Skeletal muscle tissue (tissue), 4 donors: Measurements from ENCODE around the gene SLC23A3. TPM values are rescaled to one million over a fixed set of nuclear protein-coding genes. Genes with fewer than 3 reads are reported as not detected.

Experiments used
- H3K27ac ChIP-seq: one replicate; pipeline ENCODE4 v1.7.0; 2013; ENCODE audit warnings: mild to moderate bottlenecking, low read depth, low read length, inconsistent platforms
- H3K27me3 ChIP-seq, 3 donors: one replicate each; pipeline ENCODE4 v1.7.0; 2013; ENCODE audit warnings: low read length in 3 of 3; ENCODE audit not compliant: control insufficient read depth in 3 of 3, insufficient read depth in 3 of 3
- H3K36me3 ChIP-seq, 3 donors: one replicate each; pipeline ENCODE4 v1.7.0; 2013; ENCODE audit warnings: low read length in 3 of 3; ENCODE audit not compliant: control insufficient read depth in 3 of 3, insufficient read depth in 3 of 3
- H3K4me1 ChIP-seq, 3 donors: one replicate each; pipeline ENCODE4 v1.7.0; 2013; ENCODE audit warnings: low read length in 3 of 3, mild to moderate bottlenecking in 3 of 3; ENCODE audit not compliant: control insufficient read depth in 3 of 3, insufficient read depth in 3 of 3
- H3K4me3 ChIP-seq, 3 donors: one replicate each; pipeline ENCODE4 v1.7.0; 2013; ENCODE audit warnings: low read length in 3 of 3
- H3K9ac ChIP-seq, 3 donors: one replicate each; pipeline ENCODE4 v1.7.0; 2013; ENCODE audit warnings: low read length in 3 of 3, mild to moderate bottlenecking in 3 of 3, moderate library complexity in 2 of 3, low read depth in 1 of 3
- H3K9me3 ChIP-seq, 3 donors: one replicate each; pipeline ENCODE4 v1.7.0; 2013; ENCODE audit warnings: low read length in 3 of 3; ENCODE audit not compliant: control insufficient read depth in 3 of 3
- total RNA-seq: library from RNA; depleted of rRNA; stranded (reverse); fragments of >200 nt; gene quantifications from one replicate; pipeline ENCODE4 v1.2.3, GENCODE V29; 2014
- donor health status: Osteomylitis.

Gene SLC23A3
- total RNA-seq, 1 donor from 2014 or later = 0.52 TPM

DNA sequence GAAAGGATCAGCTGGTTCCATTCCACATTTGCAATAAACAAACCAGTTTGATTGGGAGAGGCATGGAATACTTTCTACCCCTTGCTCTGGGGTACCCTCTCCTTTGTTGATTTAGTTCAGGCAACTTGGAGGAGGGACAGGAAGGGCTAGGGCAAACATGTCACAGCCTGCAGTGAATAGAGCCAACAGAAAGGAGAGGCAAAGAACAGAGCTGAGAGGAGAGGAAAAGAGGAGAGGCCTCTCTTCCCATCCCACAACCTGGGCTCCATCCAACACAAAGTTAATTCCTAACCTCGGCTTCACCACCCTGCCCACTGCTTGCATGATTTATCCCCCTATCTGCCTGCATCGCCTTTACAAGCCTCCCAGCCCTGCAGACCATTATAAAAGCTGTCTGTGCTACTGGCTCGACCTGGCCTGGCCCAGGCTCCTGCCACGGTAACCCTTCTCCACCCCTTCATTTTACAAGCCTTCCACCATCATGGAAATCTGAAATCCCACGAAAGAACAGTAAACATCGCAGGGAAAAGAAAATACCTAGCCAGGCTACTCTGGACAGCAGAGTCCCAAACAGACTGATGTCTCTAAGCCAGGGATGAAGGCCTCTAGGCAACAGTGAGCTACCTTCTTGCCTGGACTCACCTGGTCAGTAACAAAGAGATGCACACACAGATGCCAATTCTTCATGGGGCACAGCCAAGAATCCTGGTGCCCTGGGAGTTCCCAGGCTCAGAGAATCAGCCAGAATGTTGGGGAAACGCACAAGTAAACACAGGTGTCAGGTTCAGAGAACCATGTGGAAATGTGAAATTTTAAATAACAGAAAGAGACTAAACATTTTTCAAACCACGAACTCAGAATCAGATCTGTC, 52.8 kb downstream of the SLC23A3 start:
- Histone ChIP-seq H3K9ac (no peak overlapping the region), H3K27ac (no peak overlapping the region), H3K36me3 (no peaks in the 10 kb centered on the region), H3K4me1 (peaks cover 0 to 3% (median 0%) of the 10 kb centered on the region in 3 donors), H3K4me3 (no peak overlapping the region), H3K9me3 (no peaks in the 10 kb centered on the region), H3K27me3 (no peaks in the 10 kb centered on the region)

DNA sequence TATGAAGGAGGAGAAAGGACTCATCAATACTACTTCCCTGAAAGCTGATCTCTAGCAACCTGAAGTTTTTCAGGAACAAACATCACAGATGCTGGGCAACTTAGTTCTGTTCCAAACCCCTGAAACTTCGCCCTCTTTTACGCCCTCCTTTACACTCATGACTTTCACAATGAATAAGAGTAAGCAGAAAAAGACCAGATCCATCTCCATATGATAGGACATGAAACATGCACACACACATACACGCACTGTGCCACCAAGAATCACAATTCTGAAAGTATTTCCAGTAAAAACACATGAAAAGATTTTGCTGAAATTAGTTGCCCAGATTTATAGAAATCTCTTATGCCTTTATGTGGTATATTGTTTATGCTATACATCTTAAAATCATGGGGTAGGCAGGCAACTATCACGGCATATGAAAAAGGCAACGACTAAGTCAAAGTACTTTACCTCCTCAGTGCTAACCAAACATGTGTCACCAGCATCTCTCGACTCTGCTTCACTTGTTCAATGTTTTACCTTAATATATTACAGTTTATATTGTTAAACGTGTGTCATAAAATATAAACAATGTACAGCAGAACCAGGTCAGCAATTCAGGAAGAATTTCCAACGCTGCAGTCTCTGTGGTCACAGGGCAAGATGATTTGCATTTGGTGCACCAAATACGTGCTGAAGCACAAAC, 57.0 kb downstream of the SLC23A3 start:
- no peak overlapping the region for H3K4me3 ChIP-seq
- H3K27me3 ChIP-seq = no peaks in the 10 kb centered on the region
- H3K27ac ChIP-seq = no peak overlapping the region
- no peak overlapping the region for H3K9ac ChIP-seq
- no peaks in the 10 kb centered on the region for H3K36me3 ChIP-seq
- H3K4me1 ChIP-seq = peaks cover 0 to 10% (median 4%) of the 10 kb centered on the region in 3 donors
- H3K9me3 ChIP-seq = no peaks in the 10 kb centered on the region

DNA sequence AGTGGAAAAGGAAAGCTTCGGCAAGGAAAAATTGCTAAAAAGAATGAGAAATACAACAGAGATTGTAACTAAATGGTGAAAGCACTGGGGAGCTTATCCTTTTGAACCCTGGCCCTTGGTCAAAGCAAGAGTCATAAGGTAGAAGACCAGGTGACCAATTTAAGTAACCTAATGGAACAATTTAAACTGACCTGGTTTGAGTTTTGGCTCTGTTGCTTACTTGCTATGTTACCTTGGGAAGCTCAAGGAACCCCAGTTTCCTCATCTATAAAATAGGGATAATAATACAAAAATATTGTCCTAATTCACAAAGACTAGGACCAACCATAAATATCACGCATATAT, 57.8 kb downstream of the SLC23A3 start:
- H3K4me1 ChIP-seq = peaks cover 0 to 13% (median 6%) of the 10 kb centered on the region in 3 donors
- no peaks in the 10 kb centered on the region for H3K36me3 ChIP-seq
- H3K4me3 ChIP-seq = no peak overlapping the region
- no peaks in the 10 kb centered on the region for H3K27me3 ChIP-seq
- no peak overlapping the region for H3K9ac ChIP-seq
- H3K27ac ChIP-seq = no peak overlapping the region
- H3K9me3 ChIP-seq = no peaks in the 10 kb centered on the region

Other genes starting within 250 kb of the SLC23A3 start
- not detected for gene CDK5R2, start 210.4 kb downstream of the SLC23A3 start, total RNA-seq
- not detected for gene FEV, start 184.8 kb downstream of the SLC23A3 start, total RNA-seq
- gene CRYBA2, start 176.6 kb downstream of the SLC23A3 start, total RNA-seq = not detected
- gene CFAP65, start 128.5 kb downstream of the SLC23A3 start, total RNA-seq = not detected
- gene IHH, start 109.1 kb downstream of the SLC23A3 start, total RNA-seq = not detected
- 15.1 TPM for gene NHEJ1, start 9.2 kb downstream of the SLC23A3 start, total RNA-seq
- 27.1 TPM for gene CNPPD1, start 6.9 kb upstream of the SLC23A3 start, total RNA-seq
- gene RETREG2, start 8.2 kb upstream of the SLC23A3 start, total RNA-seq = 35.5 TPM
- gene ZFAND2B, start 36.8 kb upstream of the SLC23A3 start, total RNA-seq = 11.5 TPM
- gene ABCB6, start 48.9 kb upstream of the SLC23A3 start, total RNA-seq = 25.6 TPM
- 16.7 TPM for gene ATG9A, start 59.6 kb upstream of the SLC23A3 start, total RNA-seq
- gene ANKZF1, start 59.8 kb upstream of the SLC23A3 start, total RNA-seq = 27.7 TPM
- 13.0 TPM for gene GLB1L, start 75.4 kb upstream of the SLC23A3 start, total RNA-seq
- 6.3 TPM for gene STK16, start 75.5 kb upstream of the SLC23A3 start, total RNA-seq
- not detected for gene TUBA4B, start 83.2 kb upstream of the SLC23A3 start, total RNA-seq
- 30.8 TPM for gene TUBA4A, start 83.9 kb upstream of the SLC23A3 start, total RNA-seq
- gene DNAJB2, start 109.3 kb upstream of the SLC23A3 start, total RNA-seq = 49.6 TPM
- gene PTPRN, start 139.4 kb upstream of the SLC23A3 start, total RNA-seq = not detected
- gene RESP18, start 162.7 kb upstream of the SLC23A3 start, total RNA-seq = not detected
- 25.1 TPM for gene DNPEP, start 217.9 kb upstream of the SLC23A3 start, total RNA-seq
- 3,588 TPM for gene DES, start 248.3 kb upstream of the SLC23A3 start, total RNA-seq